GM12801 (cell line): ENCODE results near the gene TRPM2.

ENCODE experiments used
- TF ChIP-seq, protein P1 (sequence below): IDR thresholded peaks from one replicate; pipeline ENCODE4 v1.5.1; 2011; ENCODE audit warnings: control low read depth; ENCODE audit not compliant: insufficient read length; ENCODE audit errors: extremely low read depth

TRPM2 gene

GRCh38 chr21:44353191-44353970 is at the start of gene TRPM2:
Gene TRPM2, plus strand, starts transcription at chr21:44353621. Its CDS starts 80 bp downstream, at chr21:44353701.
- TF ChIP-seq, protein P1, sequence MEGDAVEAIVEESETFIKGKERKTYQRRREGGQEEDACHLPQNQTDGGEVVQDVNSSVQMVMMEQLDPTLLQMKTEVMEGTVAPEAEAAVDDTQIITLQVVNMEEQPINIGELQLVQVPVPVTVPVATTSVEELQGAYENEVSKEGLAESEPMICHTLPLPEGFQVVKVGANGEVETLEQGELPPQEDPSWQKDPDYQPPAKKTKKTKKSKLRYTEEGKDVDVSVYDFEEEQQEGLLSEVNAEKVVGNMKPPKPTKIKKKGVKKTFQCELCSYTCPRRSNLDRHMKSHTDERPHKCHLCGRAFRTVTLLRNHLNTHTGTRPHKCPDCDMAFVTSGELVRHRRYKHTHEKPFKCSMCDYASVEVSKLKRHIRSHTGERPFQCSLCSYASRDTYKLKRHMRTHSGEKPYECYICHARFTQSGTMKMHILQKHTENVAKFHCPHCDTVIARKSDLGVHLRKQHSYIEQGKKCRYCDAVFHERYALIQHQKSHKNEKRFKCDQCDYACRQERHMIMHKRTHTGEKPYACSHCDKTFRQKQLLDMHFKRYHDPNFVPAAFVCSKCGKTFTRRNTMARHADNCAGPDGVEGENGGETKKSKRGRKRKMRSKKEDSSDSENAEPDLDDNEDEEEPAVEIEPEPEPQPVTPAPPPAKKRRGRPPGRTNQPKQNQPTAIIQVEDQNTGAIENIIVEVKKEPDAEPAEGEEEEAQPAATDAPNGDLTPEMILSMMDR: no peak

- TF ChIP-seq, protein P1: no peak
Observed at GRCh38 chr21:44304011-44304616, 49.3 kb upstream of the TRPM2 start.

DNA sequence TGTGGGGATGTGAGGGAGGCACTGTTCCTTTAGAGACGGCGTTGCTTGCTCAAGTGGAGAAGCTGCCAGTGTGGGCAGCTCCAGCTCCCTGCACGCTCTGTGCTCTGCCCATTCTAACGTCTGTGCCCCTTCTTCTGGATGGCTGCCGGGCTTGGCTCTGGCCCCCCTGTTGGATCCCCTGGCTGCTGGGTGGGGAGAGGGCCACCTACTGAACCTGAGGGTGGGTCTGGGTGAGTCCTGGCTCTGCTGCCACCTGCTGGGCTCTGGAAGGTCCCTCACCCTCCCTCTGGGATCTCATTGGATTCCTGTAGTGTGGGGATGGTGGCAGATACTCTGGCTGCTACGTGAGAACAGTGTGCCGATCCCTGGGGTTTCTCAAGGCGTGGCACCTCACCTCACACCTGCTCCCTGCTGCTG is 48.5 kb upstream of the TRPM2 start:
- TF ChIP-seq, protein P1: no peak

- TF ChIP-seq, protein P1: no peak
Observed at GRCh38 chr21:44305691-44306090, 47.7 kb upstream of the TRPM2 start.

DNA sequence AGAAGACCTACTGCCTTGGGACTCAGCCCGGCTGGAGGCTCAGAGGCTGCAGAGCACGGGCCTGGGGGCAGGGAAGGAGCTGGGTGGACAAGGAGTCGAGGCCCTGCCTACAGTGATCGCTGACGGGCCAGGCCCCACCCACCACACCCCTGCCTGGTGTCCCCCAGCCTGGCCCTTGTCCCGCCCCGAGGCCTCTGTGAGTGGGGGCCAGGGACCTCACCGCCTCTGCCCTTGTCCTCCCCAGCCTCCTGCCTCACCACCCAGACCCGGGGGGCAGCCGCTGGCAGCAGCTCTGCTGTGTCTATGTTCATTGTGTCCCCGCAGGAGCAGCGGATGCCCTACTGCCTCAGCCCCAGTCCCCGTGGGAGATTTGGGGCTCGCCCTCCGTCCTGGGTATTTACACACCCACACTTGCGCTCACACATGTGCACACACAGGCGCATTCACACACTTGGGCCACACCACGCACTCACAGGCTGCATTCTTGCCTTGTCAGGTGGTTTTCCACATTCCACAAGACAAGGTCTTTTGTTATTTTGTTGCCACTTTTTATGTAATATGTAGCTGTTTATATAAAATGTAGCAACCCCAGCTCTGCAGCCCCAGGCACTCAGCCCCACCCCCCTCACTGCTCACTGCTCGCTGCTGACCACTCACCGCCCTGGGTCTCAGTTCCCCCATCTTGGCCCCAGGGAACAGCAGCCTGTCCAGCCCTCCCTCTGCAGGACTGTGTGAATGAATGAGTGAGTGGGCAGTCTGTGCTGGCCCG is 46.3 kb upstream of the TRPM2 start:
- TF ChIP-seq, protein P1: no peak

DNA sequence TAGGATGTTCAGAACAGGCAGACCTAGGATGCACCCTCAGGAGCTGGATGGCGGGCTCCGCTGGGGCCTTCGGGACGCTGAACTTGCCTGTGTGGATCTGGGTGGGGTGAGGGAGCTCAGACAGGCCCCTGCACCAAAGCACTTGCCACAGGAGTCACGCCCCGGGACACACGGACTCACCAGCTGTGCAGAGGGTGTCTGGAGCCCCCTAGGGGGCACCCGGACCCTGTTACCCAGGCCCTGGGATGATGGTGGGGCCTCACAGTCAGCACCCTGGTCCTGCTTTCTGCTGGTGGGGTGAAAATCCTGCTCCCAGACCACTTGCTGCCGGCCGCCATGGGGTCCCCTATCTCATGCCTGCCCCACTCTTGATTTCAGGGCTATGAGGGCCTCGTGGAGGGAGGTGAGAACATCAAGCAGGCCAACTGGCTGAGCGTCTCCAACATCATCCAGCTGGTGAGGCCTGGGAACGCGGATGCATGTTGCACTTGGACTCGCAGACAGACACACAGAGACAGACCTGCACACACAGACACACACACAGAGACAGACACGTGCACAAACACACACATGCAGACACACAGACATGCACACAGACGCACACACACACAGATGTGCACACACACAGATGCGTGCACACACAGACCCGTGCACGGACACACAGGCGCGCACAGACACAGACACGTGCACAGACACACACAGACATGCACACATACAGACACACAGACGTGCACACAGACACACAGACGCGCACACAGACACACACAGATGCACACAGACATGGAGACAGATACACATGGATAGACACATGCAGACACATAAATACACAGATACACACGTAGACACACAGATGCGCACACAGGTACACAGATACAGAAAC is 42.6 kb upstream of the TRPM2 start:
- TF ChIP-seq, protein P1: no peak
